ENCODE results near the gene AK8.

Gene AK8

DNA sequence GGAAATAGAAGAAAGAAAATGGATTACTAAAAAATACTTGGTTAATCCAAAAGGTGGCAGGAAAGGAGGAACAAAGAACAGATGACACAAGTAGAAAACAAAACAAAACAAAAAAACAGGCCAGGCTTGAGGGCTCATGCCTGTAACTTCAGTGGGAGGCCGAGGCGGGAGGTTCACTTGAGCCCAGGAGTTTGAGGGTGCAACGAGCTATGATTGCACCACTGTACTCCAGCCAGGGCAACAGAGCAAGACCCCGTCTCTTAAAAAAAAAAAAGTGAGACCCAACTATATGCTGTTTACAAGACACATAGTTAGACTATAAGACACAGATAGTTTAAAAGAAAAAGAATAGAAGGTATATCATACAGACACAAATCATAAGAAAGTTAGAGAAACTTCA lies 59.5 kb downstream of the AK8 start:
- H3K36me3 ChIP-seq (ENCODE audit: insufficient read depth, low read depth, low read length), result no peaks in the 10 kb centered on the region
- H3K4me1 ChIP-seq (ENCODE audit: insufficient read depth, low read length), result no peaks in the 10 kb centered on the region
- H3K4me3 ChIP-seq (ENCODE audit: low read length), result no peak overlapping the region
- no peak overlapping the region for H3K9ac ChIP-seq (ENCODE audit: low read depth, low read length)
- no peak overlapping the region for H3K27ac ChIP-seq (ENCODE audit: low read length)
- H3K9me3 ChIP-seq (ENCODE audit: insufficient read depth, low read depth, low read length), result no peaks in the 10 kb centered on the region
- no peaks in the 10 kb centered on the region for H3K27me3 ChIP-seq (ENCODE audit: insufficient read depth, low read length)

DNA sequence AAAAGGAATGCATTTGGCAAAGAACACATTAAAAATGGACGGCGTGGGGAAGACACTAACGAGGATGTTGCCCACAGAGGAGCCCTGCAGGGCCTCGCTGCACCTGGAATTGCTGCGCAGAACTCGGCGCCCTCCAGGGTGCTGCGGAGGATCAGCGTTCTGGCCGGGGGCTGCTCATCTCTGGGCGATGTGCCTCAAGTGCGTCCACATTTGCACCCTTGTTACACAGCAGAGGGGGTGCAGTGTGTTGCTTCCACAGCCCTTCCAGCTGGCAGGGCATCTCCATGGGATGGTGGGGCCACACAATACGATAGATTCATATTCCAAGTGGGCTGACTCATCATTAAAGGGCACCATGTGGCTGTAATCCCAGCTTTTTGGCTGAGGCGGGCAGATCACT lies 63.1 kb downstream of the AK8 start:
- H3K9me3 ChIP-seq (ENCODE audit: insufficient read depth, low read depth, low read length), result no peaks in the 10 kb centered on the region
- H3K36me3 ChIP-seq (ENCODE audit: insufficient read depth, low read depth, low read length), result no peaks in the 10 kb centered on the region
- no peak overlapping the region for H3K4me3 ChIP-seq (ENCODE audit: low read length)
- H3K9ac ChIP-seq (ENCODE audit: low read depth, low read length), result no peak overlapping the region
- no peak overlapping the region for H3K27ac ChIP-seq (ENCODE audit: low read length)
- H3K4me1 ChIP-seq (ENCODE audit: insufficient read depth, low read length), result no peaks in the 10 kb centered on the region
- no peaks in the 10 kb centered on the region for H3K27me3 ChIP-seq (ENCODE audit: insufficient read depth, low read length)

- Histone ChIP-seq H3K27me3 (ENCODE audit: insufficient read depth, low read length) (peaks cover 4% of the 10 kb centered on the region; the same call in 1 of the 2 replicates), H3K9ac (ENCODE audit: low read depth, low read length) (no peak overlapping the region), H3K4me3 (ENCODE audit: low read length) (no peak overlapping the region), H3K27ac (ENCODE audit: low read length) (no peak overlapping the region), H3K9me3 (ENCODE audit: insufficient read depth, low read depth, low read length) (no peaks in the 10 kb centered on the region), H3K4me1 (ENCODE audit: insufficient read depth, low read length) (no peaks in the 10 kb centered on the region), H3K36me3 (ENCODE audit: insufficient read depth, low read depth, low read length) (no peaks in the 10 kb centered on the region)
Measured at GRCh38 chr9:132813115-132813771, 64.8 kb downstream of the AK8 start.

DNA sequence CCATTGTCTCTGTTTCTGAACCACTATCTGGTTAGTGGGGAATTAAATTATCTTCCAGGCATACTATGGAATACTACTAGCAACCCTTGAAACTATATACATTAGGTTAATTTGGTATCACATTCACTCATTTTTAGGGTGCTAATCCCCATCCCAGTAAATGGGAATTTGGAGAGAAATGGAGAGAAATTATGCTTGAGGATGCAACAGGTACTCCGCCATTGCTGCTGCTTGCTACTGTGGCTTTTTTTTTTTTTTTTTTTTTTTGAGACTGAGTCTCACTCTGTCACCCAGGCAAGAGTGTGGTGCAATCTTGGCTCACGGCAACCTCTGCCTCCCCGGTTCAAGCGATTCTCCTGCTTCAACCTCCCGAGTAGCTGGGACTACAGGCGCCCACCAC lies 66.1 kb downstream of the AK8 start:
- Histone ChIP-seq H3K9ac (ENCODE audit: low read depth, low read length) (no peak overlapping the region), H3K27ac (ENCODE audit: low read length) (no peak overlapping the region), H3K4me3 (ENCODE audit: low read length) (no peak overlapping the region), H3K36me3 (ENCODE audit: insufficient read depth, low read depth, low read length) (no peaks in the 10 kb centered on the region), H3K9me3 (ENCODE audit: insufficient read depth, low read depth, low read length) (no peaks in the 10 kb centered on the region), H3K4me1 (ENCODE audit: insufficient read depth, low read length) (peaks cover 7% of the 10 kb centered on the region; the same call in 1 of the 2 replicates), H3K27me3 (ENCODE audit: insufficient read depth, low read length) (peaks cover 4% of the 10 kb centered on the region; the same call in 1 of the 2 replicates)

GRCh38 chr9:132810314-132810713 lies 67.8 kb downstream of the AK8 start:
- H3K9ac ChIP-seq (ENCODE audit: low read depth, low read length), result no peak overlapping the region
- no peak overlapping the region for H3K27ac ChIP-seq (ENCODE audit: low read length)
- H3K27me3 ChIP-seq (ENCODE audit: insufficient read depth, low read length), result peaks cover 4% of the 10 kb centered on the region; the same call in 1 of the 2 replicates
- H3K36me3 ChIP-seq (ENCODE audit: insufficient read depth, low read depth, low read length), result no peaks in the 10 kb centered on the region
- peaks cover 17% of the 10 kb centered on the region; the same call in 1 of the 2 replicates for H3K4me1 ChIP-seq (ENCODE audit: insufficient read depth, low read length)
- H3K4me3 ChIP-seq (ENCODE audit: low read length), result no peak overlapping the region
- H3K9me3 ChIP-seq (ENCODE audit: insufficient read depth, low read depth, low read length), result no peaks in the 10 kb centered on the region

DNA sequence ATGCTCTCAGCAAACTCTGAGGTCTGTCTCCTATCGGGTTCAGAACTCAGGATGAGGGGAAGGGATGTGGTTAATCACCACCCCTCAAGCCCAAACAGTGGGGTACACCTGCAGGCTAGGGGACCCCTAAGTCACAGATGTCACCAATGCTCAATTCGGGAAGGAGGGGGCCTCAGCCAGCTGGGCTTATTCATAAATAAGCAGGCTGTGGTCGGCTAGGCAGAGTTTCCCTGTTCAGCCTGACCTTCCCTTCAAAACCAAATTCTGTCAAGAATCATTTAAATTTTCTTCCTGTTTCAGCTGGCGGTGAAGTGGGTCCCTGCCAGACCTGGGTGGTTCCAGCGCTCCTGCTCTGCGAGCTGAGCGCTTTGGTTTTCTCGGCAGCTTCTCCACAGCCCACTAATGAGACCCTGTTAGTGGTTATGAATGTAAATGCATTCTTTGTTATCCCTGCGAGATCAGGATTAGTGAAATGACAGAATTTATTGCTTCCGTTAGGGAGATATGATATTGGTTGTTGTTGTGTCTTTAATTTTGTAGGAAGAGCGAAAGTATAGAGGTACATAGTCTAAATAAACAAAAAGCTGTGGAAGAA lies 68.3 kb downstream of the AK8 start:
- Histone ChIP-seq H3K36me3 (ENCODE audit: insufficient read depth, low read depth, low read length) (no peaks in the 10 kb centered on the region), H3K9me3 (ENCODE audit: insufficient read depth, low read depth, low read length) (no peaks in the 10 kb centered on the region), H3K9ac (ENCODE audit: low read depth, low read length) (no peak overlapping the region), H3K4me3 (ENCODE audit: low read length) (no peak overlapping the region), H3K4me1 (ENCODE audit: insufficient read depth, low read length) (peaks cover 17% of the 10 kb centered on the region; the same call in 1 of the 2 replicates), H3K27me3 (ENCODE audit: insufficient read depth, low read length) (peaks cover 4% of the 10 kb centered on the region; the same call in 1 of the 2 replicates), H3K27ac (ENCODE audit: low read length) (no peak overlapping the region)

GRCh38 chr9:132808645-132809044 lies 69.4 kb downstream of the AK8 start:
- Histone ChIP-seq H3K9me3 (ENCODE audit: insufficient read depth, low read depth, low read length) (no peaks in the 10 kb centered on the region), H3K4me1 (ENCODE audit: insufficient read depth, low read length) (peaks cover 17% of the 10 kb centered on the region; the same call in 1 of the 2 replicates)

DNA sequence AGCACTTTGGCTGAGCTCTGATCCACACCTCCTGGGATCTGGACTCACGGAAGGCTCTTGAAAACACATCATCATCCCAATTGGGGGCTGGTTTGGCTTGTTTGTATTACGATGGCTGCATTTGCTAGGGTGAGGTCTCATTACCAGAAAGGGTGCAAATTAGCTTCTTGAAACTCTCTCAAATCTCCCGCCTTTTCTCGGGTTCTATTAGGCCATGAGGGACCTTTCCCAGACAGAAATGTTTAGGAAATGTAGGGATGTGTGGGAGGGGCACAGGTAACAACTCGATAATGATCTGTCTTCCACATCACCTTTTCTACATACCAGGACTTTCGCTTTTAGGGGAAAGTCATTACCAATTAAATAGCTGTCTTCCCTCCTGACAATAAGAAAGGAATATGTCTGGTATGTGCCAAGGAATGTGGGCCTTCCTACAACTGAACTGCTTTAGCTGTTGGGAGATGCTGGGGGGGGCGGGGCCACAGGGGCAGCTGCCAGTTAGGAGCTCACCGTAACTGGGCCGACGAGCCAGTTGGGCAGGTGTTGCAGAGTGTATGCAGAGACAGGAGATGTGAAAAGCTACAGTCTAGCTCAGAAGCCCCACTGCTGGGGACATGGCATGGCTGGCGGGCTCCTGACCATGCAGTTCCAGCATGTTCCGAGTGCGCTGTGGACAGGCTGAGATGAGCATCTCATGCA lies 71.2 kb downstream of the AK8 start:
- peaks cover 5% of the 10 kb centered on the region for H3K27me3 ChIP-seq (ENCODE audit: insufficient read depth, low read length)
- H3K36me3 ChIP-seq (ENCODE audit: insufficient read depth, low read depth, low read length), result no peaks in the 10 kb centered on the region
- H3K4me1 ChIP-seq (ENCODE audit: insufficient read depth, low read length), result peaks cover 17% of the 10 kb centered on the region; the same call in 1 of the 2 replicates
- H3K9me3 ChIP-seq (ENCODE audit: insufficient read depth, low read depth, low read length), result no peaks in the 10 kb centered on the region
- no peak overlapping the region for H3K27ac ChIP-seq (ENCODE audit: low read length)
- H3K4me3 ChIP-seq (ENCODE audit: low read length), result peak overlapping the region; percentile 6; the same call in 1 of the 2 replicates
- no peak overlapping the region for H3K9ac ChIP-seq (ENCODE audit: low read depth, low read length)

More at GRCh38 chr9:132808645-132809044, 69.4 kb downstream of the AK8 start:
- Histone ChIP-seq H3K9ac (ENCODE audit: low read depth, low read length) (no peak overlapping the region), H3K4me3 (ENCODE audit: low read length) (no peak overlapping the region), H3K36me3 (ENCODE audit: insufficient read depth, low read depth, low read length) (no peaks in the 10 kb centered on the region), H3K27ac (ENCODE audit: low read length) (no peak overlapping the region), H3K27me3 (ENCODE audit: insufficient read depth, low read length) (peaks cover 4% of the 10 kb centered on the region; the same call in 1 of the 2 replicates)

DNA sequence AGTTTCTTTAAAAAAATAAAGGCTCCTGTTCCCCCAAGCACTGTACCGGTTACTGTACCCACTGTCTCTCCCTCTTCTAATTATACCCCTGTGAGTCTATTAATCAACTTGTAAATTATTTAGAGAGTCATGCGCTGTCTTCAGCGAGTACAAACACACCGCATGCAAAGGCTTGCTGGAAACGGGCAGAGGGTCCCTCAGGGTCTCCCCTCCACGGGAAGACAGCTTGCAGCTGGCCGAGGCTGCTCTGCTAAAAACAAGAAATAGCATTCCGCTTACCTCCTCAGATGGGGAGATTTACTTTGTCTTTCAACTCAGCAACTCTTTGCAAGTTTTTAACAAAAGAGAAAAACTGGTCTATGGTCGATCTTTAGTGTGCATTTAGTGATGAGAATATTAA lies 71.8 kb downstream of the AK8 start:
- H3K27ac ChIP-seq (ENCODE audit: low read length), result no peak overlapping the region
- peaks cover 17% of the 10 kb centered on the region; the same call in 1 of the 2 replicates for H3K4me1 ChIP-seq (ENCODE audit: insufficient read depth, low read length)
- peaks cover 8% of the 10 kb centered on the region for H3K27me3 ChIP-seq (ENCODE audit: insufficient read depth, low read length)
- no peaks in the 10 kb centered on the region for H3K36me3 ChIP-seq (ENCODE audit: insufficient read depth, low read depth, low read length)
- no peak overlapping the region for H3K4me3 ChIP-seq (ENCODE audit: low read length)
- H3K9me3 ChIP-seq (ENCODE audit: insufficient read depth, low read depth, low read length), result no peaks in the 10 kb centered on the region
- no peak overlapping the region for H3K9ac ChIP-seq (ENCODE audit: low read depth, low read length)

DNA sequence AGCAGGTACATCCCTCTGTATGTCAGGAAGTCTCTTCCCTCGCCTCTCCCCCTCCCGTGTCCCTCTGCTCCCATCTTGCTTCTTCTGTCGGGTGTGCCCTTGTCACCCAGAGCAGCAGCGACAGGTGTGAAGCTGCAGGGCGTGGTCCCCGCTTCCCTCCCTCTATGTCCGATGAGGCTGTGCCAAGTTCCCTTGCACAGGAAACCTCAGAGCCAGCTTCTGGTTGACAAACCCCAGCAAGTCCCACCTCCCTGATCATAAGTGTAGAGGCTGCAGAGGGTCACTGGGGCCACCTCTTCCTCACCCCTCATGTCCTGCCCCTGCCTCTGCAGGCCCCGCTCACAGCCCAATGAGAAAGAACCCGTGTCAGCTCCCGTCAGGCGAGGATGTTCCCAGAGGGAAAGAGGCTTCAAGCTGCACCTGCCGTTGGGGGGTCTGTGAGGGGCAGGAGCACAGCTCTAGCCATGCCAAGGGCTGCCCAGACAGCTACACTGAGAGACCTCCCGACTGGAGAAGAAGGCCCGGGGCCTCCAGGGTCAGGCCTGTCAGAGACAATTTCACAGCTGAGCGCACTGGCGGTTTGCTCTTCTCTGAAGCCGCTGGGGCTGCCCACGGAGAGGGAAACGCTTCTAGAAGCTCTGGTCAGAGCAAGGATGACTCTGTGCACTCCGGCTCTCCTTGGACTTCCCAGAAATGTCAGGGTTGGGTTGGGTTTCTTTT lies 73.3 kb downstream of the AK8 start:
- no peaks in the 10 kb centered on the region for H3K9me3 ChIP-seq (ENCODE audit: insufficient read depth, low read depth, low read length)
- H3K27me3 ChIP-seq (ENCODE audit: insufficient read depth, low read length), result peaks cover 16% of the 10 kb centered on the region
- no peak overlapping the region for H3K9ac ChIP-seq (ENCODE audit: low read depth, low read length)
- no peak overlapping the region for H3K27ac ChIP-seq (ENCODE audit: low read length)
- H3K36me3 ChIP-seq (ENCODE audit: insufficient read depth, low read depth, low read length), result no peaks in the 10 kb centered on the region
- peaks cover 17% of the 10 kb centered on the region; the same call in 1 of the 2 replicates for H3K4me1 ChIP-seq (ENCODE audit: insufficient read depth, low read length)
- no peak overlapping the region for H3K4me3 ChIP-seq (ENCODE audit: low read length)

DNA sequence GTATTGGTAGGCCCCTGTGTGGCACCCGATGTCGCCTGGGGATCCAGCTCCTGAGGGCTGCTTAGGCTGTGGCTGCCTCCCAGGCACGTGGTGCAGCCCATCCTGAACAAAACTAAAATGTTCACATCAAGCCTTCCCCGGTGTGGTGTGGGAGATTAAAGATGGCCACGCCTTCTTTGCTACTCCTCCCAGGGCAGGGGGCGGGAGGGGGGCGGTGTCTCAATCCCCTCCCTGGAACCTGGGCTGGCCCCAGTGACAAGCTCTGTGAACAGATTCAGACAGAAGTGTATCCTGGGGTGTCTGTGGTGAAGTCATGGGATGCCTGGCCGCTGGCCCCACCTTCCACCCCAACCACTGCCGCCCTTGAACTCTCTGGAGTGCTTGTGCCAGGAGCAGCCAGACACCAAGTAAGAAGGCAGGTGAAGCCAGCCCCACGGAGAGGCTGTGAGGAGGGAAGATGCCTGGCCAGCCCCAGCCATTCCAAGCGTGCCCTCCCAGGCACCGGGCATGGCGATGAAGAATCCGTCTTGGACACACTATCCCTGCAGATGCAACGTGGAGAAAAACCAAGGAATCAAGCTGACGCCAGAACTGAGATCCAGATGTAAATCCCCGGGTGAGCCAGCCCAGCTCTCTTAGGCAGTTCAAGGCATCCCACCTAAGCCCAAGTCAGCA lies 75.8 kb downstream of the AK8 start:
- H3K9ac ChIP-seq (ENCODE audit: low read depth, low read length), result no peak overlapping the region
- peaks cover 37% of the 10 kb centered on the region for H3K27me3 ChIP-seq (ENCODE audit: insufficient read depth, low read length)

More for the DNA sequence above, 75.8 kb downstream of the AK8 start:
- no peaks in the 10 kb centered on the region for H3K9me3 ChIP-seq (ENCODE audit: insufficient read depth, low read depth, low read length)
- no peak overlapping the region for H3K27ac ChIP-seq (ENCODE audit: low read length)
- H3K4me1 ChIP-seq (ENCODE audit: insufficient read depth, low read length), result peaks cover 13% of the 10 kb centered on the region; the same call in 1 of the 2 replicates
- H3K36me3 ChIP-seq (ENCODE audit: insufficient read depth, low read depth, low read length), result no peaks in the 10 kb centered on the region
- H3K4me3 ChIP-seq (ENCODE audit: low read length), result no peak overlapping the region
